BJ (cell line): Measurements from ENCODE around the gene JPT1. TPM values are rescaled to one million over a fixed set of nuclear protein-coding genes. Genes with fewer than 3 reads are reported as not detected.
"Not testable (repeated sequence)": the region's sequence is repeated elsewhere in the genome, so short reads cannot be mapped to it uniquely, and the experiment has no call there.

Source experiments
- CTCF ChIA-PET: fragments of 350-600 bp; formaldehyde crosslinking; extraction: SDS; loops from one replicate; lab custom pipeline; 2021; ENCODE audit warnings: antibody characterized with exemption, inconsistent platforms; lab: Yijun Ruan, JAX
- POLR2A ChIA-PET: fragments of 300-600 bp; sonication (Branson Sonifier 250); formaldehyde crosslinking; extraction: SDS; loops from one replicate; lab custom pipeline; 2021; ENCODE audit warnings: antibody characterized with exemption; lab: Charles Lee
- DNase-seq: peaks from one replicate; pipeline ENCODE4 v3.0.0-alpha.2; 2011; ENCODE audit warnings: low read depth
- H3K27me3 ChIP-seq: 2 replicates; pipeline ENCODE4 v1.6.0; 2011; ENCODE audit warnings: low read length; ENCODE audit not compliant: control insufficient read depth, insufficient read depth
- H3K36me3 ChIP-seq: 2 replicates; pipeline ENCODE4 v1.5.1; 2011; ENCODE audit warnings: low read length; ENCODE audit not compliant: control insufficient read depth, insufficient read depth
- H3K4me3 ChIP-seq: 2 replicates; pipeline ENCODE4 v1.5.1; 2011; ENCODE audit warnings: low read depth, mild to moderate bottlenecking, control low read depth, low read length
- CTCF ChIP-seq: IDR thresholded peaks from 2 replicates; pipeline ENCODE4 v1.5.1; 2011; ENCODE audit warnings: low read depth, mild to moderate bottlenecking, control low read depth, inconsistent platforms, low read length, moderate library complexity; ENCODE audit not compliant: insufficient read depth
- polyA plus RNA-seq: library from polyadenylated mRNA; depleted of rRNA; stranded (reverse); fragments of >200 nt; gene quantifications from 2 replicates; pipeline ENCODE4 v1.2.3, GENCODE V29; 2011

Gene JPT1
- polyA plus RNA-seq, 1 experiment = 111 TPM

GRCh38 chr17:75142236-75142971 lies 11.9 kb downstream of the JPT1 start:
- no peak overlapping the region for H3K4me3 ChIP-seq
- peaks cover 5% of the 10 kb centered on the region for H3K36me3 ChIP-seq
- ChIA-PET POLR2A (no interaction called here), CTCF (interaction anchor here (1.1 to 1.2 kb wide), 2 partner anchors 28 to 31 kb away, joined by 3 read pairs; no protein-coding TSS in a partner anchor)
- no peak for TF ChIP-seq CTCF
- DNase-seq = no peak
- no peaks in the 10 kb centered on the region for H3K27me3 ChIP-seq

- ChIA-PET POLR2A (no interaction called here), CTCF (no interaction called here)
- peaks cover 3% of the 10 kb centered on the region; the same call in 1 of the 2 replicates for H3K36me3 ChIP-seq
- no peaks in the 10 kb centered on the region for H3K27me3 ChIP-seq
- H3K4me3 ChIP-seq = no peak overlapping the region
- TF ChIP-seq CTCF = no peak
- DNase-seq = no peak
Measured at GRCh38 chr17:75138519-75138918, 15.8 kb downstream of the JPT1 start.

DNA sequence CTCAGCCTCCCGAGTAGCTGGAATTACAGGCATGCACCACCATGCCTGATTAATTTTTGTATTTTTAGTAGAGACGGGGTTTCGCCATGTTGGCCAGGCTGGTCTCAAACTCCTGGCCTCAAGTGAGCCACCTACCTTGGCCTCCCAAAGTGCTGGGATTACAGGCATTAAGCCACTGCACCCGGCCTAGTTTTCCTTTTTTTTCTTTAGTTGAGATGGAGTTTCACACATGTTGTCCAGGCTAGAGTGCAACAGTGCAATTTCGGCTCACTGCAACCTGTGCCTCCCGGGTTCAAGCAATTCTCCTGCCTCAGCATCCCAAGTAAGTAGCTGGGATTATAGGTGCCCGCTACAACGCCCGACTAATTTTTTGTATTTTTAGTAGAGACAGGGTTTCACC lies 16.6 kb downstream of the JPT1 start:
- DNase-seq, H3K4me3 ChIP-seq, POLR2A ChIA-PET, H3K36me3 ChIP-seq, H3K27me3 ChIP-seq: not testable (repeated sequence)
- CTCF ChIA-PET = interaction anchor here (1.0 to 1.4 kb wide), 2 partner anchors 8 to 10 kb away, joined by 3 to 4 read pairs; no protein-coding TSS in a partner anchor

DNA sequence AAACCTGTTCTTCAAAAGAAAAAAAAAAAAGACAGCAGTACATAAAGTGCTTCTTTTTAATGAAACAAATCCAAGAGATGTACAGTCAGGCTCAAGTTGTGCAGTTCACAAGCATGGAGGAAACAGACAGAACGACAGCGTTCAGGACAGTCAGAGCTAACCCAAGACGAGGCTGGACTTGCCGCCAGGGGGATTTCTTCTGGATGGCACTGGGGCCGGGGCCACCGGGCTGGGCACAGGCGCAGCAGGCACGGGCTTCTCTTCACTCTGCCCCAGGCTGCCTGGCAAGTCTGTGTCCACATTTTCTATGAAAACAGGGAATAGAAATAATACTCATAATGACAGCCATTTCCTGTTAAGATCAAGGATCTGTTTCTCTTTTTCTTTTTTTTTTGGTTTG lies 18.4 kb downstream of the JPT1 start:
- Histone ChIP-seq H3K36me3 (peaks cover 2% of the 10 kb centered on the region; the same call in 1 of the 2 replicates), H3K4me3 (no peak overlapping the region), H3K27me3 (no peaks in the 10 kb centered on the region)
- 0 out of 2 replicates have a peak, but pooled peaks have one; percentile 5 for TF ChIP-seq CTCF
- ChIA-PET CTCF (interaction anchor here (1.4 to 2.1 kb wide), 2 partner anchors 8 to 22 kb away, joined by 4 to 6 read pairs; no protein-coding TSS in a partner anchor), POLR2A (no interaction called here)
- DNase-seq = no peak

- ChIA-PET CTCF (interaction anchor here (1.4 to 2.1 kb wide), 2 partner anchors 9 to 21 kb away, joined by 4 to 6 read pairs; no protein-coding TSS in a partner anchor), POLR2A (no interaction called here)
- H3K27me3 ChIP-seq = no peaks in the 10 kb centered on the region
- H3K4me3 ChIP-seq = no peak overlapping the region
- H3K36me3 ChIP-seq = peaks cover 2% of the 10 kb centered on the region; the same call in 1 of the 2 replicates
- DNase-seq = no peak
- TF ChIP-seq CTCF = no peak
Measured at GRCh38 chr17:75135452-75135851, 18.9 kb downstream of the JPT1 start.

- peaks cover 14% of the 10 kb centered on the region for H3K36me3 ChIP-seq
- CTCF ChIA-PET = interaction anchor here (1.0 to 1.5 kb wide), 2 partner anchors 14 to 74 kb away, joined by 3 to 6 read pairs; no protein-coding TSS in a partner anchor
- H3K27me3 ChIP-seq, DNase-seq, POLR2A ChIA-PET, H3K4me3 ChIP-seq: not testable (repeated sequence)
Measured at GRCh38 chr17:75133607-75134347, 20.5 kb downstream of the JPT1 start.
